HEK293 (cell line): ENCODE results near the gene IER2.

Experiments
- CTCF ChIA-PET: fragments of 350-600 bp; formaldehyde crosslinking; extraction: SDS; loops from one replicate; lab custom pipeline; 2021; ENCODE audit warnings: antibody characterized with exemption; lab: Yijun Ruan, JAX
- POLR2A ChIA-PET: fragments of 300-600 bp; formaldehyde crosslinking; extraction: SDS; loops from one replicate; lab custom pipeline; 2020; ENCODE audit warnings: antibody characterized with exemption, inconsistent platforms; lab: Yijun Ruan, JAX
- H3K27ac ChIP-seq: fragments of 200-500 bp; sonication (Bioruptor generic); 2 replicates; pipeline ENCODE4 v1.5.1; 2014; ENCODE audit warnings: low read depth, low read length, control low read depth, inconsistent platforms; ENCODE audit errors: extremely low read depth
- H3K36me3 ChIP-seq, 2 experiments: fragments of 200-500 bp in 1 of 2; sonication (Bioruptor generic) in 1 of 2; 1 replicate in 1 of 2; 2 replicates in 1 of 2; pipeline ENCODE4 v1.5.1; 2014 to 2017; ENCODE audit warnings: inconsistent platforms in 2 of 2, low read length in 2 of 2; ENCODE audit not compliant: control insufficient read depth in 2 of 2, insufficient read depth in 1 of 2
- H3K4me1 ChIP-seq: fragments of 200-500 bp; sonication (Bioruptor generic); 2 replicates; pipeline ENCODE4 v1.5.1; 2014; ENCODE audit warnings: mild to moderate bottlenecking, low read length, inconsistent platforms; ENCODE audit not compliant: control insufficient read depth, insufficient read depth
- H3K4me3 ChIP-seq: 2 replicates; pipeline ENCODE4 v1.5.1; 2011; ENCODE audit warnings: low read depth, mild to moderate bottlenecking, control low read depth, low read length, moderate library complexity
- H3K9me3 ChIP-seq: fragments of 200-500 bp; sonication (Bioruptor generic); 2 replicates; pipeline ENCODE4 v1.5.1; 2014; ENCODE audit warnings: low read depth, low read length, inconsistent platforms; ENCODE audit not compliant: control insufficient read depth, insufficient read depth
- EGR2 ChIP-seq: fragments of 450-650 bp; formaldehyde crosslinking; IDR thresholded peaks from 2 replicates; pipeline ENCODE4 v1.5.1; 2016; ENCODE audit warnings: low read depth, missing biosample characterization, missing genetic modification characterization
- HOXC10 ChIP-seq: sonication (generic); formaldehyde crosslinking; IDR thresholded peaks from 2 replicates; pipeline ENCODE4 v1.8.1; 2023; ENCODE audit warnings: mild to moderate bottlenecking, missing genetic modification reagents
- KLF16 ChIP-seq: fragments of 450-650 bp; formaldehyde crosslinking; IDR thresholded peaks from 2 replicates; pipeline ENCODE4 v1.5.1; 2017; ENCODE audit warnings: missing biosample characterization, missing genetic modification characterization
- KLF9 ChIP-seq: fragments of 450-650 bp; formaldehyde crosslinking; IDR thresholded peaks from 2 replicates; pipeline ENCODE4 v1.5.1; 2016; ENCODE audit warnings: missing biosample characterization, missing genetic modification characterization, low read depth
- RBAK ChIP-seq: fragments of 450-650 bp; formaldehyde crosslinking; IDR thresholded peaks from 2 replicates; pipeline ENCODE4 v1.5.1; 2016; ENCODE audit warnings: missing biosample characterization, missing genetic modification characterization
- SP2 ChIP-seq: fragments of 450-650 bp; formaldehyde crosslinking; IDR thresholded peaks from 2 replicates; pipeline ENCODE4 v1.5.1; 2016; ENCODE audit warnings: missing biosample characterization, missing genetic modification characterization
- YY1 ChIP-seq: fragments of 450-650 bp; formaldehyde crosslinking; IDR thresholded peaks from 2 replicates; pipeline ENCODE4 v1.5.1; 2018; ENCODE audit warnings: missing biosample characterization, missing genetic modification characterization
- ZFHX2 ChIP-seq: fragments of 450-650 bp; formaldehyde crosslinking; conservative IDR thresholded peaks from 2 replicates; pipeline ENCODE4 v1.5.1; 2016; ENCODE audit warnings: missing biosample characterization, missing genetic modification characterization
- ZNF10 ChIP-seq: fragments of 450-650 bp; formaldehyde crosslinking; IDR thresholded peaks from 2 replicates; pipeline ENCODE4 v1.5.1; 2017; ENCODE audit warnings: missing biosample characterization, missing genetic modification characterization
- ZNF155 ChIP-seq: fragments of 450-650 bp; formaldehyde crosslinking; IDR thresholded peaks from 2 replicates; pipeline ENCODE4 v1.5.1; 2016; ENCODE audit warnings: missing biosample characterization, missing genetic modification characterization
- ZNF16 ChIP-seq: fragments of 450-650 bp; formaldehyde crosslinking; IDR thresholded peaks from 2 replicates; pipeline ENCODE4 v1.5.1; 2016; ENCODE audit warnings: low read depth, missing biosample characterization, missing genetic modification characterization
- ZNF184 ChIP-seq: fragments of 450-650 bp; IDR thresholded peaks from 2 replicates; pipeline ENCODE4 v1.5.1; 2018; ENCODE audit warnings: missing biosample characterization, mild to moderate bottlenecking, missing genetic modification characterization
- ZNF202 ChIP-seq: fragments of 450-650 bp; formaldehyde crosslinking; IDR thresholded peaks from 2 replicates; pipeline ENCODE4 v1.5.1; 2016; ENCODE audit warnings: missing biosample characterization, missing genetic modification characterization, borderline replicate concordance
- ZNF335 ChIP-seq: fragments of 450-650 bp; formaldehyde crosslinking; conservative IDR thresholded peaks from 2 replicates; pipeline ENCODE4 v1.5.1; 2016; ENCODE audit warnings: missing biosample characterization, missing genetic modification characterization
- ZNF529 ChIP-seq: fragments of 450-650 bp; formaldehyde crosslinking; IDR thresholded peaks from 2 replicates; pipeline ENCODE4 v1.5.1; 2017; ENCODE audit warnings: missing genetic modification characterization, missing biosample characterization; ENCODE audit not compliant: insufficient replicate concordance
- ZNF610 ChIP-seq: fragments of 450-650 bp; formaldehyde crosslinking; IDR thresholded peaks from 2 replicates; pipeline ENCODE4 v1.5.1; 2016; ENCODE audit warnings: missing biosample characterization, missing genetic modification characterization, borderline replicate concordance
- ZNF621 ChIP-seq: fragments of 450-650 bp; formaldehyde crosslinking; IDR thresholded peaks from 2 replicates; pipeline ENCODE4 v1.5.1; 2017; ENCODE audit warnings: missing biosample characterization, missing genetic modification characterization
- ZNF623 ChIP-seq: fragments of 450-650 bp; formaldehyde crosslinking; IDR thresholded peaks from 2 replicates; pipeline ENCODE4 v1.5.1; 2016; ENCODE audit warnings: missing biosample characterization, missing genetic modification characterization
- ZNF645 ChIP-seq: fragments of 450-650 bp; formaldehyde crosslinking; IDR thresholded peaks from 2 replicates; pipeline ENCODE4; 2016; ENCODE audit warnings: missing biosample characterization, missing genetic modification characterization
- ZNF660 ChIP-seq: fragments of 450-650 bp; IDR thresholded peaks from 2 replicates; pipeline ENCODE4 v1.5.1; 2018; ENCODE audit warnings: missing biosample characterization, mild to moderate bottlenecking, missing genetic modification characterization
- ZNF664 ChIP-seq: fragments of 450-650 bp; formaldehyde crosslinking; IDR thresholded peaks from 2 replicates; pipeline ENCODE4 v1.5.1; 2016; ENCODE audit warnings: missing biosample characterization, missing genetic modification characterization
- ZNF701 ChIP-seq: fragments of 450-650 bp; formaldehyde crosslinking; IDR thresholded peaks from 2 replicates; pipeline ENCODE4 v1.5.1; 2016; ENCODE audit warnings: missing biosample characterization, missing genetic modification characterization
- ZNF768 ChIP-seq: fragments of 450-650 bp; formaldehyde crosslinking; IDR thresholded peaks from 2 replicates; pipeline ENCODE4 v1.5.1; 2018; ENCODE audit warnings: missing biosample characterization, mild to moderate bottlenecking, missing genetic modification characterization
- ZNF792 ChIP-seq: fragments of 450-650 bp; formaldehyde crosslinking; IDR thresholded peaks from 2 replicates; pipeline ENCODE4 v1.5.1; 2016; ENCODE audit warnings: missing biosample characterization, missing genetic modification characterization
- TF ChIP-seq, protein P1 (sequence below): fragments of 450-650 bp; formaldehyde crosslinking; IDR thresholded peaks from 2 replicates; pipeline ENCODE4 v1.5.1; 2016; ENCODE audit warnings: missing biosample characterization, missing genetic modification characterization
- TF ChIP-seq, protein P2 (sequence below): fragments of 450-650 bp; formaldehyde crosslinking; IDR thresholded peaks from 2 replicates; pipeline ENCODE4 v1.5.1; 2016; ENCODE audit warnings: missing biosample characterization, missing genetic modification characterization

Gene IER2

DNA sequence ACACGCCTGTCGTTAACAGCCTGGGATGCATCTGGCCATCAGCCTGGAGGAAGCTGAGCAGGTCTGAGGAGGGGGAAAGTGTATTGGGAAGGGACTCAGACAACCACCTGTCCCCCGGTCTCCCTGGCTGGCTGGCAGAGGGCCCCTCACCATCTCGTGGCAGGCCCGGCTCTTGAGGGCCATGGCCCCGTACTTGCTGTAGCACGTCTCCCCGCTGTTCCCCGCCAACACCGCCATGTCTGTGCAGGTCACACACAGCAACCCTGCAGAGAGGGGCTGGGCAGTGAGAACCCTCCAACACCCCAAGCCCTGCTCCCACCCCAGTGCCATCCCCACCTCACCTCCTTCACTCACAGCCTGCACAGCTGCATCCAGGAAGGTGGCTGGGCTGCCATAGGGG, 37.7 kb upstream of the IER2 start (continued):
- TF ChIP-seq YY1 (tag by site-specific recombination) (no peak), ZNF701 (tag by site-specific recombination) (no peak), KLF16 (tag by site-specific recombination) (no peak), ZNF664 (tag by site-specific recombination) (no peak)

DNA sequence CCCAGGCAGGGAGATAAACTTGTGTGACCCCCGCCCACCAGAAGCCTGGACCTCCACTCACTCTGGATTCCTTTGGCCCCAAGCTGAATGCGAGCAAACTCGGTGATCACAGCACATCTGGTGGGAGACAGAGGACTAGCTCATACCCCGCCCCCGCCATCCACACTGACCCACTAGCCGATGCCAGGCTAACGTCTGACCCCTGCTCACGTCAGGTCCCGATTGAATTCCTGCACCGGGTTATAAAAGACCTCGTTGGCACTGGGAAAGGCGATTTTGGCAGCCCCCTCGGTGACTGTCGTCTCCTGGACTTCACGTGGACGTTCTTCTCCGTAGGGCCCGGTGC, 34.3 kb upstream of the IER2 start:
- POLR2A ChIA-PET: interaction anchor here (0.5 kb wide), 1 partner anchor 89 kb away, joined by 3 read pairs; no protein-coding TSS in a partner anchor
- CTCF ChIA-PET: interaction anchor here (1.0 to 1.5 kb wide), 4 partner anchors 21 to 97 kb away, joined by 3 to 6 read pairs (median 3); partner anchors contain the start of gene IER2
- peaks cover 14 to 41% of the 10 kb centered on the region in 2 experiments; a peak in 2 of 3 replicates for H3K36me3 ChIP-seq
- peaks cover 7% of the 10 kb centered on the region for H3K4me1 ChIP-seq
- H3K9me3 ChIP-seq: no peaks in the 10 kb centered on the region
- peak; percentile 28; the same call in 1 of the 2 replicates for TF ChIP-seq EGR2 (tag by site-specific recombination)
- TF ChIP-seq ZNF768 (tag by site-specific recombination): no peak
- peak overlapping the region; percentile 81 for H3K4me3 ChIP-seq
- peak overlapping the region; percentile 56; the same call in 1 of the 2 replicates for H3K27ac ChIP-seq

DNA sequence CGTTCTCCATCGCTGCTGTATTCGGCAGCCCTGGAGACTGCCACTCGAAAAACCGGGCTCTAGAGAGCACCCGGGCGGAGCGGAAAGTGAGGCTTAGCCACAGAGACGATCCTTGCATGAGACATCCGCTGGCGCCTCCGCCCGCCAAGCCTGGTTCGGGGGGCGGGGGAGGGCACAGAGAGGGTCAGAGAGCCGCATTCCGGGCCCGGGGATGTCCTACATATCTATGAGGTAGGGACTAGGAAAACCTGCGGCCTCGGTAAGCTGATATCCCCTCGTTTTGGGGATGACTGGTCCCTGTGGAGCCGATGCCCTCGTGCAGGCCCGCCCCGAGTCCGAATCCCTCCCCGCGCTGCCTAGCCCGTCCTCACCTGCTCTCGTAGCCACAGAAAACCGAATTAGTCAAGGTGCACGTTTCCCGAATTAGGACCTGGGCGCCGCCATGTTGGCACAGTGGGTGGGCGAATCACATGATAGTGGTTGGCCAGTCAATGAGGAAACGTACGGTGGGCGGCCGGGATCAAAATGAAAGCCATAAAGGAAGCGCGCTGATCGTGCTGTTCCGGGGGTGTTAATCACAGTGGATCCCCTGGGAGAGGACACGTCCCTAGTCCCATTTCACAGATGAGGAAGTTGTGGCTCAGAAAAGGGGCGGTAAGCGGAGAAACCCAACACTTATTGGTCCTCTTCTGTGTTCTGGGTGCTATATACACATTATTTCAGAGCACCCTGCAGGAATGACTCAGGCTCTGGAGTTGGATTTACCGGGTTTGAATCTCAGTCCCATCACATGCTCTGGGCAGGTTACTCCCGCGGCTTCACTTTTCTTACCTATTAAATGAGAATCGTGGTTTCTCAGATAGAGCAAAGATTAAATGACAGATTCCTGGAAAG, 33.7 kb upstream of the IER2 start, which contains the start of gene TRMT1:
TRMT1 (minus strand) TSS at position 459 of the 894 bp plus-strand sequence; CDS start at position 118, 341 bp downstream.
- H3K4me3 ChIP-seq: peak within 1 kb of the TSS; percentile 81
- ChIA-PET CTCF (interaction anchor here (0.6 to 2.3 kb wide), 3 partner anchors 39 to 139 kb away, joined by 3 to 13 read pairs (median 3); no protein-coding TSS in a partner anchor), POLR2A (interaction anchor here (1.2 to 4.0 kb wide), 4 partner anchors 25 to 151 kb away, joined by 3 to 48 read pairs (median 11); no protein-coding TSS in a partner anchor)
- H3K9me3 ChIP-seq: no peaks in the 10 kb centered on the region
- peaks cover 7% of the 10 kb centered on the region for H3K4me1 ChIP-seq
- peaks cover 14 to 47% of the 10 kb centered on the region in 2 experiments; a peak in 2 of 3 replicates for H3K36me3 ChIP-seq
- peak within 1 kb of the TSS; percentile 56; the same call in 1 of the 2 replicates for H3K27ac ChIP-seq
- TF ChIP-seq ZNF645 (0 out of 2 replicates have a peak, but pooled peaks have one; percentile 42), ZNF792 (no peak), ZFHX2 (peak; percentile 89), ZNF16 (tag by site-specific recombination) (no peak), RBAK (tag by site-specific recombination) (no peak), ZNF335 (tag by site-specific recombination) (peak; percentile 67), ZNF10 (peak; percentile 26; the same call in 1 of the 2 replicates), ZNF610 (tag by site-specific recombination) (0 out of 2 replicates have a peak, but pooled peaks have one; percentile 69), ZNF623 (tag by site-specific recombination) (peak; percentile 41; the same call in 1 of the 2 replicates), ZNF621 (no peak), KLF9 (no peak; the same call in 1 of the 2 replicates), ZNF184 (tag by site-specific recombination) (peak; percentile 45; the same call in 1 of the 2 replicates), ZNF529 (tag by site-specific recombination) (no peak), ZNF768 (tag by site-specific recombination) (peak; percentile 38; the same call in 1 of the 2 replicates), HOXC10 (CRISPR knock-in tag) (no peak), SP2 (peak; percentile 43), ZNF202 (tag by site-specific recombination) (no peak), ZNF660 (tag by site-specific recombination) (peak; percentile 87), ZNF155 (tag by site-specific recombination) (no peak)
- TF ChIP-seq, protein P1, sequence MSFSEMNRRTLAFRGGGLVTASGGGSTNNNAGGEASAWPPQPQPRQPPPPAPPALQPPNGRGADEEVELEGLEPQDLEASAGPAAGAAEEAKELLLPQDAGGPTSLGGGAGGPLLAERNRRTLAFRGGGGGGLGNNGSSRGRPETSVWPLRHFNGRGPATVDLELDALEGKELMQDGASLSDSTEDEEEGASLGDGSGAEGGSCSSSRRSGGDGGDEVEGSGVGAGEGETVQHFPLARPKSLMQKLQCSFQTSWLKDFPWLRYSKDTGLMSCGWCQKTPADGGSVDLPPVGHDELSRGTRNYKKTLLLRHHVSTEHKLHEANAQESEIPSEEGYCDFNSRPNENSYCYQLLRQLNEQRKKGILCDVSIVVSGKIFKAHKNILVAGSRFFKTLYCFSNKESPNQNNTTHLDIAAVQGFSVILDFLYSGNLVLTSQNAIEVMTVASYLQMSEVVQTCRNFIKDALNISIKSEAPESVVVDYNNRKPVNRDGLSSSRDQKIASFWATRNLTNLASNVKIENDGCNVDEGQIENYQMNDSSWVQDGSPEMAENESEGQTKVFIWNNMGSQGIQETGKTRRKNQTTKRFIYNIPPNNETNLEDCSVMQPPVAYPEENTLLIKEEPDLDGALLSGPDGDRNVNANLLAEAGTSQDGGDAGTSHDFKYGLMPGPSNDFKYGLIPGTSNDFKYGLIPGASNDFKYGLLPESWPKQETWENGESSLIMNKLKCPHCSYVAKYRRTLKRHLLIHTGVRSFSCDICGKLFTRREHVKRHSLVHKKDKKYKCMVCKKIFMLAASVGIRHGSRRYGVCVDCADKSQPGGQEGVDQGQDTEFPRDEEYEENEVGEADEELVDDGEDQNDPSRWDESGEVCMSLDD (tag by site-specific recombination): peak; percentile 97
- TF ChIP-seq, protein P2, sequence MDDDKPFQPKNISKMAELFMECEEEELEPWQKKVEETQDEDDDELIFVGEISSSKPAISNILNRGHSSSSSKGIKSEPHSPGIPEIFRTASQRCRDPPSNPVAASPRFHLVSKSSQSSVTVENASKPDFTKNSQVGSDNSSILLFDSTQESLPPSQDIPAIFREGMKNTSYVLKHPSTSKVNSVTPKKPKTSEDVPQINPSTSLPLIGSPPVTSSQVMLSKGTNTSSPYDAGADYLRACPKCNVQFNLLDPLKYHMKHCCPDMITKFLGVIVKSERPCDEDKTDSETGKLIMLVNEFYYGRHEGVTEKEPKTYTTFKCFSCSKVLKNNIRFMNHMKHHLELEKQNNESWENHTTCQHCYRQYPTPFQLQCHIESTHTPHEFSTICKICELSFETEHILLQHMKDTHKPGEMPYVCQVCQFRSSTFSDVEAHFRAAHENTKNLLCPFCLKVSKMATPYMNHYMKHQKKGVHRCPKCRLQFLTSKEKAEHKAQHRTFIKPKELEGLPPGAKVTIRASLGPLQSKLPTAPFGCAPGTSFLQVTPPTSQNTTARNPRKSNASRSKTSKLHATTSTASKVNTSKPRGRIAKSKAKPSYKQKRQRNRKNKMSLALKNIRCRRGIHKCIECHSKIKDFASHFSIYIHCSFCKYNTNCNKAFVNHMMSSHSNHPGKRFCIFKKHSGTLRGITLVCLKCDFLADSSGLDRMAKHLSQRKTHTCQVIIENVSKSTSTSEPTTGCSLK: no peak
